ENCODE results near the gene CD38. TPM values are rescaled to one million over a fixed set of nuclear protein-coding genes. Genes with fewer than 3 reads are reported as not detected.
A peak's percentile ranks its signal among the peaks of the same experiment; 100 is the strongest.

CD38 gene
- total RNA-seq, 1 experiment from 2014 or later, result not detected

DNA sequence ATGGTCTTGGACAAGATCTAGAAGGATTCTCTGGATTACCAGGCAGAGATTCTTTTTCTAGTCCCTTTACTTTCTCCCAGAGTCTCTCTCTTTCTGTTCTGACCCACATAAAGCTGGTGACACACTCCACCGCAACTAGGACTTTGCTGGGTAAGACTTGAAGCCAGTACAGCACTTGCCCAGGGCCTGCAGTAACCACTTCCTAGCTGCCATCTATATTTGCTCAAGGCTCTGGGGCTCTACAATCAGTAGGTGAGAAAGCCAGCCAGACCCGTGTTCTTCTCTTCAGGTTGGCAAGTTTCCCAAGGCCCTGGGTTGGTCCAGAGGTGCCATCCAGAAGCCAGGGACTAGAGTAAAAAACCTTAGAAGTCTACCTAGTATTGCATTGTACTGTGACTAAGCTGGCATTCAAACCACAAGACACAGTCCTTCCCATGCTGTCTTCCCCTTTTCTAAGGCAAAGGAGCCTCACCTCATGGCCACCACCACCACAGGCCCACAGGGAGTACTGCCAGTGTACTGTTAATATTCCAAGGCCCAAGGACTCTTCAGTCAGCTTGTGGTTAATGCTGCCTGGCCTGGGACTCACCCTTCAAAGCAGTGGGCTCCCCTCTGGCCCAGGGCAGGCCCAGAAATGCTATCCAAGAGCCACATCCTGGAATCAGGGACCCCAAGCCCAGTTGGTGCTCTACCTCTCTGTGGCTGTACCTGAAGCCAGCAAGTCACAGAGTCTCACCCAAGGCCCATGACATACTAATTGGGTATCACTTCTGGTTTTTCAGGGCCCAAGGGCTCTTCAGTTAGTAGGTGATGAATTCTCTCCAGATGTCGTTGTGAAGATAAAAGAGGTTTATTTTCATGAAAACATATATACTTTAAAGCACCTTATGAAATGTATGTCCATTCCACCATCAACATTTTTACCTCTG lies 54.7 kb downstream of the CD38 start:
- no peak overlapping the region for H3K27ac ChIP-seq (ENCODE audit: low read length)
- H4K20me1 ChIP-seq (ENCODE audit: low read length), result no peaks in the 10 kb centered on the region
- intact Hi-C loops (cut with micrococcal nuclease), result no loop called here
- H3K4me3 ChIP-seq (ENCODE audit: low read length), result no peak overlapping the region
- H2AFZ ChIP-seq (ENCODE audit: low read length), result no peak overlapping the region
- H3K36me3 ChIP-seq (ENCODE audit: low read depth, low read length), result no peaks in the 10 kb centered on the region
- H3K27me3 ChIP-seq (ENCODE audit: low read length), result no peaks in the 10 kb centered on the region
- POLR2A ChIA-PET (ENCODE audit: unreplicated experiment), result interaction anchor here (0.6 kb wide), 1 partner anchor 59 kb away, joined by 3 read pairs; no protein-coding TSS in a partner anchor
- no peak overlapping the region for H3K9ac ChIP-seq (ENCODE audit: low read length)
- no peak for TF ChIP-seq EZH2 (IDR thresholded peaks at IDR 0.05; ENCODE audit: low read length, unreplicated experiment)
- TF ChIP-seq, protein P1, sequence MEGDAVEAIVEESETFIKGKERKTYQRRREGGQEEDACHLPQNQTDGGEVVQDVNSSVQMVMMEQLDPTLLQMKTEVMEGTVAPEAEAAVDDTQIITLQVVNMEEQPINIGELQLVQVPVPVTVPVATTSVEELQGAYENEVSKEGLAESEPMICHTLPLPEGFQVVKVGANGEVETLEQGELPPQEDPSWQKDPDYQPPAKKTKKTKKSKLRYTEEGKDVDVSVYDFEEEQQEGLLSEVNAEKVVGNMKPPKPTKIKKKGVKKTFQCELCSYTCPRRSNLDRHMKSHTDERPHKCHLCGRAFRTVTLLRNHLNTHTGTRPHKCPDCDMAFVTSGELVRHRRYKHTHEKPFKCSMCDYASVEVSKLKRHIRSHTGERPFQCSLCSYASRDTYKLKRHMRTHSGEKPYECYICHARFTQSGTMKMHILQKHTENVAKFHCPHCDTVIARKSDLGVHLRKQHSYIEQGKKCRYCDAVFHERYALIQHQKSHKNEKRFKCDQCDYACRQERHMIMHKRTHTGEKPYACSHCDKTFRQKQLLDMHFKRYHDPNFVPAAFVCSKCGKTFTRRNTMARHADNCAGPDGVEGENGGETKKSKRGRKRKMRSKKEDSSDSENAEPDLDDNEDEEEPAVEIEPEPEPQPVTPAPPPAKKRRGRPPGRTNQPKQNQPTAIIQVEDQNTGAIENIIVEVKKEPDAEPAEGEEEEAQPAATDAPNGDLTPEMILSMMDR (conservative IDR thresholded peaks at IDR 0.05; ENCODE audit: low read depth, low read length), result no peak
- no peak for TF ChIP-seq EZH2phosphoT487 (IDR thresholded peaks at IDR 0.05; ENCODE audit: borderline replicate concordance, low read length)
- H3K79me2 ChIP-seq (ENCODE audit: low read length), result no peaks in the 10 kb centered on the region
- H3K4me1 ChIP-seq (ENCODE audit: insufficient read depth, low read length), result peaks cover 3% of the 10 kb centered on the region; the same call in 1 of the 2 replicates
- H3F3A ChIP-seq (ENCODE audit: low read length, unreplicated experiment), result no peaks in the 10 kb centered on the region
- no peaks in the 10 kb centered on the region for H3K9me3 ChIP-seq (ENCODE audit: low read length)
- H3K4me2 ChIP-seq (ENCODE audit: low read length), result no peak overlapping the region
- H3K9me2 ChIP-seq (replicated peaks; ENCODE audit: low read length), result no peaks in the 10 kb centered on the region
- DNase-seq (no peak), ATAC-seq (no peak)
- CTCF ChIA-PET, result no interaction called here
- no TSS peak for BruUV-seq (replicated peaks)

DNA sequence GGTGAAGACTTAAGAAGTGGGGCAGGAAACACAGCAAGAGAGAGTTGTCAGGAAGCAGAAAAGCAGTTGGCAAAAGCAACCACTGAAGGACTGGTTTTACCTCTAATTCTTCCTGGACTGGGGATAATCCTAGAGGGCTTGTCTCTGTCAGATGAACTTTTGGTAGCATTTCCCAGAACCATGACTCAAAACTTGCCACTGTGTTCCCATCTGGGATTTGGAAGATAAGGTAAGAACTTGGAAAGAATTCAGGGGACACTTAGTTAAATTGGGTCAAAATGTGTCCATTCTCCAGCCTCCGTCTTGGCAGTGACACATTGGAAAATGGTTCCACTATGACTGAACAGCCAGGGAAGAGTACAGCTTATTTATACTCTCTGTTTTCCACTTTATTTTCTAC lies 55.7 kb downstream of the CD38 start:
- no peak for DNase-seq
- intact Hi-C loops (cut with micrococcal nuclease), result no loop called here
- ATAC-seq, result no peak
- no peaks in the 10 kb centered on the region for H3F3A ChIP-seq (ENCODE audit: low read length, unreplicated experiment)
- CTCF ChIA-PET, result no interaction called here
- H3K27me3 ChIP-seq (ENCODE audit: low read length), result no peaks in the 10 kb centered on the region
- no peak overlapping the region for H3K9ac ChIP-seq (ENCODE audit: low read length)
- H3K4me3 ChIP-seq (ENCODE audit: low read length), result no peak overlapping the region
- no peaks in the 10 kb centered on the region for H3K9me2 ChIP-seq (replicated peaks; ENCODE audit: low read length)
- no peaks in the 10 kb centered on the region for H3K9me3 ChIP-seq (ENCODE audit: low read length)
- H3K36me3 ChIP-seq (ENCODE audit: low read depth, low read length), result no peaks in the 10 kb centered on the region
- H4K20me1 ChIP-seq (ENCODE audit: low read length), result no peaks in the 10 kb centered on the region
- H3K4me2 ChIP-seq (ENCODE audit: low read length), result no peak overlapping the region
- POLR2A ChIA-PET (ENCODE audit: unreplicated experiment), result no interaction called here
- H3K4me1 ChIP-seq (ENCODE audit: insufficient read depth, low read length), result peaks cover 3% of the 10 kb centered on the region; the same call in 1 of the 2 replicates
- TF ChIP-seq EZH2phosphoT487 (IDR thresholded peaks at IDR 0.05; ENCODE audit: borderline replicate concordance, low read length) (no peak), EZH2 (IDR thresholded peaks at IDR 0.05; ENCODE audit: low read length, unreplicated experiment) (no peak)
- TF ChIP-seq, protein P1 (conservative IDR thresholded peaks at IDR 0.05; ENCODE audit: low read depth, low read length), result no peak
- no peak overlapping the region for H2AFZ ChIP-seq (ENCODE audit: low read length)
- H3K27ac ChIP-seq (ENCODE audit: low read length), result no peak overlapping the region
- H3K79me2 ChIP-seq (ENCODE audit: low read length), result no peaks in the 10 kb centered on the region
- no TSS peak for BruUV-seq (replicated peaks)

DNA sequence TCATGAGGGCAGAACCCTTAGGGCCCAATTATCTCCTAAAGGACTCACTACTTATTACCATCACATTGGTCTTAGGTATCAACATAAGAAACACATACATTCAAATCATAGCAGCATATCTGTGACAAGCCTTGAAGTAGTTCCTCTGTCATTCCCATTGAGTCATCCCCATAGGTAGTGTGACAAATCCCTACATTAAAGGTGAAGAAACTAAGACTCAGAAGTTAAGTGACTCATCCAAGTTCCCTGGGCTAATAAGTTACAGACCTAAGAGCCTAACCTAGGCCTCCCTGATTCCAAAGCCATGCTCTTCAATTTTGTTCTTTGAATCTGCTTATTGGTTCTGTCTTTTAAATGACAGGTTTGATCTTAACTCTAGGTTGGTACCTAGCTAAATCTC lies 58.2 kb downstream of the CD38 start:
- Histone ChIP-seq H4K20me1 (ENCODE audit: low read length) (no peaks in the 10 kb centered on the region), H3K36me3 (ENCODE audit: low read depth, low read length) (no peaks in the 10 kb centered on the region), H3K79me2 (ENCODE audit: low read length) (no peaks in the 10 kb centered on the region), H3K9me2 (replicated peaks; ENCODE audit: low read length) (no peaks in the 10 kb centered on the region), H3K4me1 (ENCODE audit: insufficient read depth, low read length) (peaks cover 3% of the 10 kb centered on the region; the same call in 1 of the 2 replicates), H3K9me3 (ENCODE audit: low read length) (no peaks in the 10 kb centered on the region), H3K27ac (ENCODE audit: low read length) (0 out of 2 replicates have a peak overlapping the region, but pooled peaks have one; percentile 17), H3K9ac (ENCODE audit: low read length) (no peak overlapping the region), H3F3A (ENCODE audit: low read length, unreplicated experiment) (no peaks in the 10 kb centered on the region), H3K4me3 (ENCODE audit: low read length) (no peak overlapping the region), H3K27me3 (ENCODE audit: low read length) (no peaks in the 10 kb centered on the region), H2AFZ (ENCODE audit: low read length) (no peak overlapping the region), H3K4me2 (ENCODE audit: low read length) (no peak overlapping the region)
- peak; percentile 71 for DNase-seq
- TF ChIP-seq EZH2phosphoT487 (IDR thresholded peaks at IDR 0.05; ENCODE audit: borderline replicate concordance, low read length) (no peak), EZH2 (IDR thresholded peaks at IDR 0.05; ENCODE audit: low read length, unreplicated experiment) (no peak)
- TF ChIP-seq, protein P1 (conservative IDR thresholded peaks at IDR 0.05; ENCODE audit: low read depth, low read length), result no peak
- CTCF ChIA-PET, result no interaction called here
- no TSS peak for BruUV-seq (replicated peaks)
- intact Hi-C loops (cut with micrococcal nuclease), result no loop called here
- POLR2A ChIA-PET (ENCODE audit: unreplicated experiment), result interaction anchor here (0.6 kb wide), 1 partner anchor 17 kb away, joined by 7 read pairs; no protein-coding TSS in a partner anchor
- ATAC-seq, result peak; percentile 27
